Testis (tissue), 2 donors: ENCODE measurements around the gene TACC2.

Source experiments
- CTCF ChIP-seq, 3 experiments: fragments of 450-650 bp in 2 of 3; fragments of 200-600 bp in 1 of 3; sonication (generic) in 1 of 3; IDR thresholded peaks; one replicate each; pipeline ENCODE4 v1.5.1; 2016 to 2019; ENCODE audit warnings: antibody characterized with exemption in 3 of 3, mild to moderate bottlenecking in 2 of 3, moderate library complexity in 1 of 3
- POLR2A ChIP-seq: fragments of 450-650 bp; IDR thresholded peaks from one replicate; pipeline ENCODE4 v1.6.1; 2017; ENCODE audit warnings: antibody characterized with exemption, mild to moderate bottlenecking, moderate library complexity

- TF ChIP-seq CTCF (IDR thresholded peaks at IDR 0.05) (no peak), POLR2A (no peak)
Measured at GRCh38 chr10:122245897-122246296, 256.9 kb downstream of the TACC2 start.
